ENCODE measurements around the gene KXD1. TPM values are rescaled to one million over a fixed set of nuclear protein-coding genes. Genes with fewer than 3 reads are reported as not detected.

The KXD1 gene
- total and polyA plus RNA-seq, 2 donors (not counting 1 experiment from before 2014, with no cell fraction given), result 63.3 to 108 TPM

- no peaks in the 10 kb centered on the region for H3K9me3 ChIP-seq (ENCODE audit: control insufficient read depth, insufficient read depth, low read depth, low read length)
- H4K20me1 ChIP-seq (ENCODE audit: control insufficient read depth, extremely low read depth, insufficient read depth, low read length), result no peaks in the 10 kb centered on the region
- peaks cover 27% of the 10 kb centered on the region for H3K79me2 ChIP-seq (ENCODE audit: control insufficient read depth, insufficient read depth, low read length)
- H3K4me3 ChIP-seq (replicated peaks in 1 of 4; ENCODE audit: control extremely low read depth in 1 of 4, insufficient read depth in 1 of 4, low read depth in 3 of 4, low read length in 4 of 4), result no peak overlapping the region
- H2AFZ ChIP-seq (ENCODE audit: low read length), result no peak overlapping the region
- no peaks in the 10 kb centered on the region for H3K36me3 ChIP-seq (ENCODE audit: control insufficient read depth, insufficient read depth, low read length)
- no peak overlapping the region for H3K27ac ChIP-seq (ENCODE audit: insufficient read depth, low read length)
- TF ChIP-seq EZH2 (IDR thresholded peaks at IDR 0.05; ENCODE audit: low read length, missing control alignments) (no peak), CTCF (conservative IDR thresholded peaks at IDR 0.05 in 1 of 2, IDR thresholded peaks at IDR 0.05 in 1 of 2; ENCODE audit: low read depth in 1 of 2, low read length in 2 of 2) (no peak)
- no peak overlapping the region for H3K9ac ChIP-seq (ENCODE audit: insufficient read depth, low read length)
- no peaks in the 10 kb centered on the region for H3K27me3 ChIP-seq (ENCODE audit: control insufficient read depth, insufficient read depth, low read length)
- peaks cover 3% of the 10 kb centered on the region for H3K4me1 ChIP-seq (ENCODE audit: control insufficient read depth, extremely low read depth, insufficient read depth, low read length)
- H3K4me2 ChIP-seq (ENCODE audit: extremely low read depth, insufficient read depth, low read length), result no peak overlapping the region
- DNase-seq (ENCODE audit: low read depth in 2 of 2), result no peak
These were observed 33.8 kb upstream of the KXD1 start for GRCh38 chr19:18523841-18524240.

- Histone ChIP-seq H3K79me2 (ENCODE audit: control insufficient read depth, insufficient read depth, low read length) (peaks cover 5% of the 10 kb centered on the region), H2AFZ (ENCODE audit: low read length) (no peak overlapping the region), H3K9ac (ENCODE audit: insufficient read depth, low read length) (no peak overlapping the region), H3K4me3 (replicated peaks in 1 of 4; ENCODE audit: control extremely low read depth in 1 of 4, insufficient read depth in 1 of 4, low read depth in 3 of 4, low read length in 4 of 4) (no peak overlapping the region), H3K36me3 (ENCODE audit: control insufficient read depth, insufficient read depth, low read length) (peaks cover under 1% of the 10 kb centered on the region), H3K27ac (ENCODE audit: insufficient read depth, low read length) (no peak overlapping the region), H4K20me1 (ENCODE audit: control insufficient read depth, extremely low read depth, insufficient read depth, low read length) (no peaks in the 10 kb centered on the region), H3K9me3 (ENCODE audit: control insufficient read depth, insufficient read depth, low read depth, low read length) (no peaks in the 10 kb centered on the region), H3K4me1 (ENCODE audit: control insufficient read depth, extremely low read depth, insufficient read depth, low read length) (no peaks in the 10 kb centered on the region), H3K27me3 (ENCODE audit: control insufficient read depth, insufficient read depth, low read length) (no peaks in the 10 kb centered on the region), H3K4me2 (ENCODE audit: extremely low read depth, insufficient read depth, low read length) (no peak overlapping the region)
- TF ChIP-seq EZH2 (IDR thresholded peaks at IDR 0.05; ENCODE audit: low read length, missing control alignments) (no peak), CTCF (conservative IDR thresholded peaks at IDR 0.05 in 1 of 2, IDR thresholded peaks at IDR 0.05 in 1 of 2; ENCODE audit: low read depth in 1 of 2, low read length in 2 of 2) (no peak)
- DNase-seq (ENCODE audit: low read depth in 2 of 2), result no peak
These were observed 31.4 kb upstream of the KXD1 start for GRCh38 chr19:18526316-18526715.

GRCh38 chr19:18529782-18530181 is 27.9 kb upstream of the KXD1 start:
- Histone ChIP-seq H3K27ac (ENCODE audit: insufficient read depth, low read length) (no peak overlapping the region), H3K79me2 (ENCODE audit: control insufficient read depth, insufficient read depth, low read length) (no peaks in the 10 kb centered on the region), H3K4me2 (ENCODE audit: extremely low read depth, insufficient read depth, low read length) (no peak overlapping the region), H3K36me3 (ENCODE audit: control insufficient read depth, insufficient read depth, low read length) (peaks cover 10% of the 10 kb centered on the region), H2AFZ (ENCODE audit: low read length) (no peak overlapping the region), H3K4me1 (ENCODE audit: control insufficient read depth, extremely low read depth, insufficient read depth, low read length) (no peaks in the 10 kb centered on the region), H3K27me3 (ENCODE audit: control insufficient read depth, insufficient read depth, low read length) (no peaks in the 10 kb centered on the region), H4K20me1 (ENCODE audit: control insufficient read depth, extremely low read depth, insufficient read depth, low read length) (no peaks in the 10 kb centered on the region), H3K4me3 (replicated peaks in 1 of 4; ENCODE audit: control extremely low read depth in 1 of 4, insufficient read depth in 1 of 4, low read depth in 3 of 4, low read length in 4 of 4) (no peak overlapping the region), H3K9me3 (ENCODE audit: control insufficient read depth, insufficient read depth, low read depth, low read length) (no peaks in the 10 kb centered on the region), H3K9ac (ENCODE audit: insufficient read depth, low read length) (no peak overlapping the region)
- TF ChIP-seq CTCF (conservative IDR thresholded peaks at IDR 0.05 in 1 of 2, IDR thresholded peaks at IDR 0.05 in 1 of 2; ENCODE audit: low read depth in 1 of 2, low read length in 2 of 2) (no peak), EZH2 (IDR thresholded peaks at IDR 0.05; ENCODE audit: low read length, missing control alignments) (no peak)
- no peak for DNase-seq (ENCODE audit: low read depth in 2 of 2)
